B cell (primary cell): ENCODE measurements around the gene GJB2. TPM values are rescaled to one million over a fixed set of nuclear protein-coding genes. Genes with fewer than 3 reads are reported as not detected.

Source experiments
- ATAC-seq: fragments of 200-7000 bp; cut with Tn5 transposase; one replicate; pipeline ENCODE4 v1.10.0; 2021; ENCODE audit warnings: low read depth, mild to moderate bottlenecking, moderate number of reproducible peaks, moderate library complexity
- CTCF ChIA-PET: fragments of 350-600 bp; sonication (Branson Sonifier 250); formaldehyde crosslinking; loops from one replicate; lab custom pipeline; 2021; ENCODE audit warnings: antibody characterized with exemption, inconsistent platforms; lab: Charles Lee
- POLR2A ChIA-PET: fragments of 350-600 bp; sonication (Branson Sonifier 250); formaldehyde crosslinking; loops from one replicate; lab custom pipeline; 2021; ENCODE audit warnings: antibody characterized with exemption; lab: Charles Lee
- DNase-seq: peaks from one replicate; pipeline ENCODE4 v3.0.0; 2013
- H2AFZ ChIP-seq: 2 replicates; pipeline ENCODE4 v1.6.1; 2012; ENCODE audit warnings: mild to moderate bottlenecking, low read depth, low read length; ENCODE audit not compliant: insufficient read depth, poor library complexity, severe bottlenecking
- H3K27ac ChIP-seq, 2 donors: 1 replicate in 1 of 2; 2 replicates in 1 of 2; pipeline ENCODE4 v1.5.1; 2012 to 2013; ENCODE audit warnings: low read length in 2 of 2, mild to moderate bottlenecking in 2 of 2, moderate library complexity in 1 of 2
- H3K27me3 ChIP-seq, 4 experiments: fragments of 200-600 bp in 1 of 4; sonication (generic) in 1 of 4; replicated peaks in 1 of 4; 1 replicate in 2 of 4; 2 replicates in 2 of 4; pipeline versions ENCODE4 v1.6.1 to v1.7.0; 2013 to 2016; ENCODE audit warnings: low read length in 3 of 4, mild to moderate bottlenecking in 2 of 4, mixed read lengths in 1 of 4, moderate library complexity in 1 of 4; ENCODE audit not compliant: insufficient read depth in 4 of 4, control insufficient read depth in 3 of 4; ENCODE audit errors: control extremely low read depth in 1 of 4
- H3K36me3 ChIP-seq, 2 experiments: replicated peaks in 1 of 2; 1 replicate in 1 of 2; 2 replicates in 1 of 2; pipeline versions ENCODE4 v1.6.1 to v1.7.1; 2013; ENCODE audit warnings: low read length in 1 of 2; ENCODE audit not compliant: insufficient read depth in 2 of 2, control insufficient read depth in 1 of 2; ENCODE audit errors: control extremely low read depth in 1 of 2, extremely low read depth in 1 of 2
- H3K4me1 ChIP-seq, 2 donors: fragments of 200-600 bp in 1 of 2; sonication (generic) in 1 of 2; 1 replicate in 1 of 2; 2 replicates in 1 of 2; pipeline versions ENCODE4 v1.5.1 to v1.6.1; 2013 to 2017; ENCODE audit warnings: low read length in 2 of 2; ENCODE audit not compliant: control insufficient read depth in 2 of 2, insufficient read depth in 2 of 2
- H3K4me2 ChIP-seq: replicated peaks from 2 replicates; pipeline ENCODE3; 2012; ENCODE audit warnings: mild to moderate bottlenecking, low read depth, low read length; ENCODE audit not compliant: poor library complexity, severe bottlenecking
- H3K4me3 ChIP-seq, 5 experiments: fragments of 200-600 bp in 1 of 5; sonication (generic) in 1 of 5; 1 replicate in 3 of 5; 2 replicates in 2 of 5; pipeline versions ENCODE4 v1.5.1 to v1.7.0; 2011 to 2016; ENCODE audit warnings: low read length in 4 of 5, mild to moderate bottlenecking in 4 of 5, low read depth in 2 of 5, control low read depth in 1 of 5, moderate library complexity in 1 of 5; ENCODE audit not compliant: insufficient read depth in 1 of 5; ENCODE audit errors: control extremely low read depth in 1 of 5, extremely low read depth in 1 of 5
- H3K79me2 ChIP-seq: fragments of 200-600 bp; sonication (generic); one replicate; pipeline ENCODE4 v1.6.0; 2016; ENCODE audit warnings: low read length; ENCODE audit not compliant: control insufficient read depth, insufficient read depth
- H3K9ac ChIP-seq: fragments of 200-600 bp; sonication (generic); 2 replicates; pipeline ENCODE4 v1.6.1; 2017; ENCODE audit warnings: mild to moderate bottlenecking, low read length, moderate library complexity
- H3K9me3 ChIP-seq, 3 donors: one replicate each; pipeline versions ENCODE4 v1.6.1 to v1.7.1; 2013; ENCODE audit warnings: low read length in 2 of 3; ENCODE audit not compliant: control insufficient read depth in 2 of 3, insufficient read depth in 1 of 3; ENCODE audit errors: control extremely low read depth in 1 of 3
- H4K20me1 ChIP-seq: 2 replicates; pipeline ENCODE4 v1.6.0; 2012; ENCODE audit warnings: mild to moderate bottlenecking, low read length; ENCODE audit not compliant: insufficient read depth, control insufficient read depth, poor library complexity, severe bottlenecking
- H3K27ac Mint-ChIP-seq: one replicate; pipeline ENCODE4 v1.8.0; 2021; ENCODE audit warnings: mixed read lengths
- H3K27me3 Mint-ChIP-seq: one replicate; pipeline ENCODE4 v1.8.0; 2021; ENCODE audit warnings: mixed read lengths
- H3K4me1 Mint-ChIP-seq: one replicate; pipeline ENCODE4 v1.8.0; 2021; ENCODE audit warnings: mixed read lengths
- H3K4me3 Mint-ChIP-seq: one replicate; pipeline ENCODE4 v1.8.0; 2021; ENCODE audit warnings: mixed read lengths
- H3K9me3 Mint-ChIP-seq: one replicate; pipeline ENCODE4 v1.8.0; 2022; ENCODE audit warnings: mixed read lengths; ENCODE audit not compliant: insufficient read depth
- EZH2 ChIP-seq: IDR thresholded peaks from 2 replicates; pipeline ENCODE4 v1.6.1; 2012; ENCODE audit warnings: borderline replicate concordance, low read depth, mild to moderate bottlenecking, moderate library complexity, low read length; ENCODE audit not compliant: insufficient read depth, poor library complexity, severe bottlenecking
- WGBS: methylation state at CpG from one replicate; pipeline ENCODE4 v1.1.5; 2013; ENCODE audit warnings: missing lambda C conversion rate; ENCODE audit not compliant: insufficient coverage; 5-methylcytosine and 5-hydroxymethylcytosine counted together
- intact Hi-C: fragments of 100-400 bp; cut with micrococcal nuclease; formaldehyde crosslinking; loops from one replicate; pipeline ENCODE4 v1.10.0; 2022
- polyA plus RNA-seq: library from polyadenylated mRNA; depleted of rRNA; stranded (reverse); fragments of >200 nt; gene quantifications from 2 replicates; pipeline ENCODE4 v1.2.3, GENCODE V29; 2012
- total RNA-seq, 2 donors: library from RNA; stranded (reverse); fragments of 120-200 nt in 1 of 2; gene quantifications; 1 replicate in 1 of 2; 2 replicates in 1 of 2; pipeline versions ENCODE4 v1.2.3 to v1.2.4, GENCODE V29; 2013 to 2022
- TF ChIP-seq, protein P1 (sequence below): fragments of 200-600 bp; IDR thresholded peaks from one replicate; pipeline ENCODE4 v1.8.0; 2022; ENCODE audit warnings: antibody characterized with exemption, mild to moderate bottlenecking

GJB2 gene
- total and polyA plus RNA-seq, 2 donors (not counting 1 experiment from before 2014, with no cell fraction given): not detected

DNA sequence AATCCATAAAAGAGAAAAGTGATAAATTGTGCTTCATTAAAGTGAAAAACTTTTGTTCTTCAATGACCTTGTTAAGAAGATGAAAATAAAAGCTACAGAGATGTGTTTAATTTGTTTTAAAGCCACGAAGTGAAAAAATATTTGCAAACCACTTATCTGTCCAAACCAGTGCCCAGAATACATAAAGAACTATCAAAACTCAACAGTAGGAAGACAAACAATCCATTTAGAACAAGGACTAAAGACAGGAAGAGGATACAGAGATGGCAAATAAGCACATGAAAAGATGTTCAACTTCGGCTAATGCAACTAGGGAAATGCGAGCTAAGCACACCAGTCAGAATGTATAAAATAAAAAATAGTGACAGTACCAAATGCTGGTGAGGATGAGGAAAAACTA, 24.4 kb upstream of the GJB2 start:
- Histone ChIP-seq H3K36me3 (no peaks in the 10 kb centered on the region), H3K4me2 (no peak overlapping the region), H3K4me1 (peaks cover 0 to 7% of the 10 kb centered on the region in 2 donors), H3K4me3 (no peak overlapping the region), H4K20me1 (no peaks in the 10 kb centered on the region), H3K27me3 (no peaks in the 10 kb centered on the region), H3K79me2 (no peaks in the 10 kb centered on the region), H3K9ac (no peak overlapping the region), H3K27ac (no peak overlapping the region), H3K9me3 (peaks cover 0 to 2% (median 0%) of the 10 kb centered on the region in 3 donors), H2AFZ (no peak overlapping the region)
- TF ChIP-seq, protein P1, sequence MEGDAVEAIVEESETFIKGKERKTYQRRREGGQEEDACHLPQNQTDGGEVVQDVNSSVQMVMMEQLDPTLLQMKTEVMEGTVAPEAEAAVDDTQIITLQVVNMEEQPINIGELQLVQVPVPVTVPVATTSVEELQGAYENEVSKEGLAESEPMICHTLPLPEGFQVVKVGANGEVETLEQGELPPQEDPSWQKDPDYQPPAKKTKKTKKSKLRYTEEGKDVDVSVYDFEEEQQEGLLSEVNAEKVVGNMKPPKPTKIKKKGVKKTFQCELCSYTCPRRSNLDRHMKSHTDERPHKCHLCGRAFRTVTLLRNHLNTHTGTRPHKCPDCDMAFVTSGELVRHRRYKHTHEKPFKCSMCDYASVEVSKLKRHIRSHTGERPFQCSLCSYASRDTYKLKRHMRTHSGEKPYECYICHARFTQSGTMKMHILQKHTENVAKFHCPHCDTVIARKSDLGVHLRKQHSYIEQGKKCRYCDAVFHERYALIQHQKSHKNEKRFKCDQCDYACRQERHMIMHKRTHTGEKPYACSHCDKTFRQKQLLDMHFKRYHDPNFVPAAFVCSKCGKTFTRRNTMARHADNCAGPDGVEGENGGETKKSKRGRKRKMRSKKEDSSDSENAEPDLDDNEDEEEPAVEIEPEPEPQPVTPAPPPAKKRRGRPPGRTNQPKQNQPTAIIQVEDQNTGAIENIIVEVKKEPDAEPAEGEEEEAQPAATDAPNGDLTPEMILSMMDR: no peak
- TF ChIP-seq EZH2: no peak
- WGBS: 100% methylated on average over 1 of the region's 3 CpGs
- intact Hi-C loops: no loop called here
- H3K4me1 Mint-ChIP-seq: peaks cover 3% of the 10 kb centered on the region
- H3K9me3 Mint-ChIP-seq: peaks cover 7% of the 10 kb centered on the region
- peaks cover 19% of the 10 kb centered on the region for H3K27me3 Mint-ChIP-seq
- DNase-seq (no peak), ATAC-seq (no peak)
- CTCF ChIA-PET: no interaction called here
- H3K4me3 Mint-ChIP-seq: no peak overlapping the region
- no peak overlapping the region for H3K27ac Mint-ChIP-seq
- POLR2A ChIA-PET: no interaction called here

- Mint-ChIP-seq H3K4me1 (no peaks in the 10 kb centered on the region), H3K27me3 (peaks cover 44% of the 10 kb centered on the region), H3K4me3 (no peak overlapping the region), H3K9me3 (peaks cover 7% of the 10 kb centered on the region), H3K27ac (no peak overlapping the region)
- POLR2A ChIA-PET: no interaction called here
- CTCF ChIA-PET: no interaction called here
- Histone ChIP-seq H3K27me3 (peaks cover 0 to 11% (median 8%) of the 10 kb centered on the region in 4 experiments), H3K9ac (no peak overlapping the region), H4K20me1 (no peaks in the 10 kb centered on the region), H3K79me2 (no peaks in the 10 kb centered on the region), H3K27ac (no peak overlapping the region), H3K4me1 (no peaks in the 10 kb centered on the region), H2AFZ (no peak overlapping the region), H3K4me3 (no peak overlapping the region), H3K4me2 (no peak overlapping the region), H3K36me3 (no peaks in the 10 kb centered on the region), H3K9me3 (peaks cover 0 to 3% (median 2%) of the 10 kb centered on the region in 3 donors)
- no CpG with 5 or more reads among the region's 1 CpG for WGBS
- ATAC-seq (no peak), DNase-seq (no peak)
- TF ChIP-seq, protein P1: no peak
- TF ChIP-seq EZH2: no peak
- intact Hi-C loops: no loop called here
Measured at GRCh38 chr13:20209948-20210347, 17.2 kb upstream of the GJB2 start.
